AG04449 (cell line): ENCODE results near the gene KRT32.

Source experiments
- CTCF ChIA-PET: fragments of 350-600 bp; formaldehyde crosslinking; extraction: SDS; loops from one replicate; lab custom pipeline; 2021; ENCODE audit warnings: antibody characterized with exemption; lab: Yijun Ruan, JAX
- POLR2A ChIA-PET: fragments of 400-600, 350-600 bp; formaldehyde crosslinking; extraction: SDS; loops from one replicate; lab custom pipeline; 2020; ENCODE audit warnings: antibody characterized with exemption, inconsistent platforms; lab: Yijun Ruan, JAX
- DNase-seq: peaks from one replicate; pipeline ENCODE4 v3.0.0-alpha.2; 2010; ENCODE audit warnings: low read depth, low spot score
- H3K4me3 ChIP-seq: 2 replicates; pipeline ENCODE4 v1.5.1; 2011; ENCODE audit warnings: low read depth, mild to moderate bottlenecking, control low read depth, low read length
- CTCF ChIP-seq: IDR thresholded peaks from one replicate; pipeline ENCODE4 v1.5.1; 2011; ENCODE audit warnings: mild to moderate bottlenecking, moderate library complexity, low read length, control low read depth, inconsistent platforms; ENCODE audit not compliant: insufficient read depth; ENCODE audit errors: missing control alignments

KRT32 gene

DNA sequence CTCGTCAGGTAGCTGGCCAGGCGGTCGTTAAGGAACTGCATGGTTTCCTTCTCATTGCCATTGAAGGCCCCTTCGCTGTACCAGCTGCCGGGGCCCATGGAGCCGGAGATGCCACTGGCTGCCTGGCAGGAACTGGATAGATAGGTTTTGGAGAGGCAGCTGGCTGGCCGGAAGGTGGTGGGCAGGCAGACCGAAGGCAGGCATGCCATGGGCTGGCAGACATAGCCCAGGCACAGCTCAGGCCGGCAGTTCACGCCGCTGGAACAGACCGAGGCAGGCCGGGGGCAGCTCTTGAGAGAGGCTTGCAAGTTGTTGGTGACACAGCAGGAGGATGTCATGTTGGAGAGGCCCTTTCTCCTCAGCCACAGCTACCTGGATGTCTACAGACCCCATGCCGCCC, at the start of gene KRT32:
KRT32 (minus strand) TSS at position 399 of the 400 bp plus-strand sequence; CDS start at position 338, 61 bp downstream.
- TF ChIP-seq CTCF: no peak
- ChIA-PET POLR2A (no interaction called here), CTCF (interaction anchor here (0.6 kb wide), 1 partner anchor 82 kb away, joined by 3 read pairs; no protein-coding TSS in a partner anchor)
- DNase-seq: no peak
- no peak within 1 kb of the TSS for H3K4me3 ChIP-seq

DNA sequence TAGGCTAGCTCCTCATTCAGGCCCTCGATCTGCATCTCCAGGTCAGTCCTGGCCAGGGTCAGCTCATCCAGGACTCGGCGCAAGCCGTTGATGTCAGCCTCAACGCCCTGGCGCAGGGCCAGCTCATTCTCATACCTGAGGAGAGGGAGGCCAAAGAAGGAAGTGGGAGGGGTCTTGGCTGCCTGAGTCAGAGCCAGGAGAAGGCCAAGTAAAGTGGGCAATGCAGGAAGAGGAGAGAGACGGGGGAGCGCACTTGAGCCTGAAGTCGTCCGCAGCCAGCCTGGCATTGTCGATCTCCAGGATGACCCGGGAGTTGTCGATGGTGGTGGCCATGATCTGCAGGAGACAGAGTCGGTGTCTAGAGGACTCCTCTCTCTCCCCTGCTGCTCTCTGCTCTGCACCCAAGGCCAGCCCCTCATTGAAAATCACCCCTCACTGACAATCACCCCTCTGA, 49.7 kb upstream of the KRT32 start:
- no peak for TF ChIP-seq CTCF
- H3K4me3 ChIP-seq: no peak overlapping the region
- DNase-seq: no peak
- ChIA-PET POLR2A (interaction anchor here (0.6 kb wide), 1 partner anchor 171 kb away, joined by 3 read pairs; no protein-coding TSS in a partner anchor), CTCF (interaction anchor here (0.7 to 3.8 kb wide), 3 partner anchors 32 to 149 kb away, joined by 3 to 17 read pairs (median 4); no protein-coding TSS in a partner anchor)

- CTCF ChIA-PET: interaction anchor here (1.7 to 3.8 kb wide), 2 partner anchors 33 to 132 kb away, joined by 4 to 17 read pairs; no protein-coding TSS in a partner anchor
- POLR2A ChIA-PET: interaction anchor here (0.6 kb wide), 1 partner anchor 172 kb away, joined by 3 read pairs; no protein-coding TSS in a partner anchor
- DNase-seq: no peak
- TF ChIP-seq CTCF: no peak
- no peak overlapping the region for H3K4me3 ChIP-seq
These were observed 49.1 kb upstream of the KRT32 start for GRCh38 chr17:41516147-41516829.

GRCh38 chr17:41513168-41513547, 46.0 kb upstream of the KRT32 start:
- ChIA-PET POLR2A (no interaction called here), CTCF (interaction anchor here (0.9 to 2.0 kb wide), 4 partner anchors 8 to 152 kb away, joined by 3 to 8 read pairs (median 6); no protein-coding TSS in a partner anchor)
- no peak for DNase-seq
- H3K4me3 ChIP-seq: no peak overlapping the region
- TF ChIP-seq CTCF: no peak

- CTCF ChIA-PET: interaction anchor here (0.9 to 2.0 kb wide), 7 partner anchors 9 to 153 kb away, joined by 3 to 7 read pairs (median 4); no protein-coding TSS in a partner anchor
- no peak for TF ChIP-seq CTCF
- H3K4me3 ChIP-seq: no peak overlapping the region
- no peak for DNase-seq
- POLR2A ChIA-PET: no interaction called here
These were observed 45.5 kb upstream of the KRT32 start for GRCh38 chr17:41512546-41513167.

GRCh38 chr17:41511716-41512115, 44.5 kb upstream of the KRT32 start:
- TF ChIP-seq CTCF: no peak
- DNase-seq: no peak
- no peak overlapping the region for H3K4me3 ChIP-seq
- ChIA-PET POLR2A (no interaction called here), CTCF (interaction anchor here (1.0 to 2.0 kb wide), 5 partner anchors 9 to 137 kb away, joined by 3 to 7 read pairs (median 4); no protein-coding TSS in a partner anchor)
